ENCODE measurements around the gene EMID1.

GRCh38 chr22:29260601-29261315 is 55.1 kb downstream of the EMID1 start:
- TF ChIP-seq CTCF (optimal IDR thresholded peaks at IDR 0.05 in 1 of 3, IDR thresholded peaks at IDR 0.05 in 1 of 3, conservative IDR thresholded peaks at IDR 0.05 in 1 of 3; ENCODE audit: extremely low read depth in 1 of 3, insufficient read depth in 2 of 3, low read length in 3 of 3) (no peak), EZH2 (IDR thresholded peaks at IDR 0.05; ENCODE audit: low read length) (no peak)

Measured in keratinocyte (primary cell).